ENCODE data around the gene GCNA.

DNA sequence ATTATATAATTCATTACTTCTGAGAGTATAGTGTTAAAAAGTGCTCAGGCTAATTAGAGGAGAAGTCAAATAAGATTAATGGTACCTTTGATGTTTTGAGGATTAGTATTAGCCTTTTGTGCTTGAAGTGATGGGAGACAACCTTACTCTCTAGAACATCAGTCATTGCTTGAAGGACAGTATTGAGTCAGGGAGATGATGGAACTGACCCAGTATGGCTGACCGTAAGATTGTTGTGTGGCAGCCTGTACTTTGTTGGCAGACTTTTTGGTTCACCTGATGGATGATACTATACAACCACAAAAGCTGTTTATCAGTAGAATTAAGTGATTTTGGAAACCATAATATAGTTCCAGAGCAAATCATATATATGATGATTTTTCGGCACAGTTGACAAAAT is 35.4 kb upstream of the GCNA start:
- TF ChIP-seq, protein P1, sequence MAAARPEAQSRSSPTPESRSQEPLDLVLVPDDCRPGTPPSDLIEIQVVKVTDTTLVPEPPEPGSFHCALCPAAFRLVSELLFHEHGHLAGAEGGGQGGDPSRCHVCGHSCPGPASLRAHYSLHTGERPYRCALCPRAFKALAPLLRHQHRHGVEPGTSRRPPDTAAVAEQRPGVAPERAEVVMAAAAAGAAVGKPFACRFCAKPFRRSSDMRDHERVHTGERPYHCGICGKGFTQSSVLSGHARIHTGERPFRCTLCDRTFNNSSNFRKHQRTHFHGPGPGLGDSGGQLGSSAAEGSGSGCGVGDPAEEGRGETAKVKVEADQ (CRISPR knock-in tag; IDR thresholded peaks at IDR 0.05; ENCODE audit: borderline replicate concordance): no peak
- TF ChIP-seq, protein P2, sequence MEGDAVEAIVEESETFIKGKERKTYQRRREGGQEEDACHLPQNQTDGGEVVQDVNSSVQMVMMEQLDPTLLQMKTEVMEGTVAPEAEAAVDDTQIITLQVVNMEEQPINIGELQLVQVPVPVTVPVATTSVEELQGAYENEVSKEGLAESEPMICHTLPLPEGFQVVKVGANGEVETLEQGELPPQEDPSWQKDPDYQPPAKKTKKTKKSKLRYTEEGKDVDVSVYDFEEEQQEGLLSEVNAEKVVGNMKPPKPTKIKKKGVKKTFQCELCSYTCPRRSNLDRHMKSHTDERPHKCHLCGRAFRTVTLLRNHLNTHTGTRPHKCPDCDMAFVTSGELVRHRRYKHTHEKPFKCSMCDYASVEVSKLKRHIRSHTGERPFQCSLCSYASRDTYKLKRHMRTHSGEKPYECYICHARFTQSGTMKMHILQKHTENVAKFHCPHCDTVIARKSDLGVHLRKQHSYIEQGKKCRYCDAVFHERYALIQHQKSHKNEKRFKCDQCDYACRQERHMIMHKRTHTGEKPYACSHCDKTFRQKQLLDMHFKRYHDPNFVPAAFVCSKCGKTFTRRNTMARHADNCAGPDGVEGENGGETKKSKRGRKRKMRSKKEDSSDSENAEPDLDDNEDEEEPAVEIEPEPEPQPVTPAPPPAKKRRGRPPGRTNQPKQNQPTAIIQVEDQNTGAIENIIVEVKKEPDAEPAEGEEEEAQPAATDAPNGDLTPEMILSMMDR (CRISPR knock-in tag; IDR thresholded peaks at IDR 0.05): no peak
- TF ChIP-seq, protein P3, sequence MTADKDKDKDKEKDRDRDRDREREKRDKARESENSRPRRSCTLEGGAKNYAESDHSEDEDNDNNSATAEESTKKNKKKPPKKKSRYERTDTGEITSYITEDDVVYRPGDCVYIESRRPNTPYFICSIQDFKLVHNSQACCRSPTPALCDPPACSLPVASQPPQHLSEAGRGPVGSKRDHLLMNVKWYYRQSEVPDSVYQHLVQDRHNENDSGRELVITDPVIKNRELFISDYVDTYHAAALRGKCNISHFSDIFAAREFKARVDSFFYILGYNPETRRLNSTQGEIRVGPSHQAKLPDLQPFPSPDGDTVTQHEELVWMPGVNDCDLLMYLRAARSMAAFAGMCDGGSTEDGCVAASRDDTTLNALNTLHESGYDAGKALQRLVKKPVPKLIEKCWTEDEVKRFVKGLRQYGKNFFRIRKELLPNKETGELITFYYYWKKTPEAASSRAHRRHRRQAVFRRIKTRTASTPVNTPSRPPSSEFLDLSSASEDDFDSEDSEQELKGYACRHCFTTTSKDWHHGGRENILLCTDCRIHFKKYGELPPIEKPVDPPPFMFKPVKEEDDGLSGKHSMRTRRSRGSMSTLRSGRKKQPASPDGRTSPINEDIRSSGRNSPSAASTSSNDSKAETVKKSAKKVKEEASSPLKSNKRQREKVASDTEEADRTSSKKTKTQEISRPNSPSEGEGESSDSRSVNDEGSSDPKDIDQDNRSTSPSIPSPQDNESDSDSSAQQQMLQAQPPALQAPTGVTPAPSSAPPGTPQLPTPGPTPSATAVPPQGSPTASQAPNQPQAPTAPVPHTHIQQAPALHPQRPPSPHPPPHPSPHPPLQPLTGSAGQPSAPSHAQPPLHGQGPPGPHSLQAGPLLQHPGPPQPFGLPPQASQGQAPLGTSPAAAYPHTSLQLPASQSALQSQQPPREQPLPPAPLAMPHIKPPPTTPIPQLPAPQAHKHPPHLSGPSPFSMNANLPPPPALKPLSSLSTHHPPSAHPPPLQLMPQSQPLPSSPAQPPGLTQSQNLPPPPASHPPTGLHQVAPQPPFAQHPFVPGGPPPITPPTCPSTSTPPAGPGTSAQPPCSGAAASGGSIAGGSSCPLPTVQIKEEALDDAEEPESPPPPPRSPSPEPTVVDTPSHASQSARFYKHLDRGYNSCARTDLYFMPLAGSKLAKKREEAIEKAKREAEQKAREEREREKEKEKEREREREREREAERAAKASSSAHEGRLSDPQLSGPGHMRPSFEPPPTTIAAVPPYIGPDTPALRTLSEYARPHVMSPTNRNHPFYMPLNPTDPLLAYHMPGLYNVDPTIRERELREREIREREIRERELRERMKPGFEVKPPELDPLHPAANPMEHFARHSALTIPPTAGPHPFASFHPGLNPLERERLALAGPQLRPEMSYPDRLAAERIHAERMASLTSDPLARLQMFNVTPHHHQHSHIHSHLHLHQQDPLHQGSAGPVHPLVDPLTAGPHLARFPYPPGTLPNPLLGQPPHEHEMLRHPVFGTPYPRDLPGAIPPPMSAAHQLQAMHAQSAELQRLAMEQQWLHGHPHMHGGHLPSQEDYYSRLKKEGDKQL (CRISPR knock-in tag; IDR thresholded peaks at IDR 0.05; ENCODE audit: low read depth): no peak
- TF ChIP-seq NFE2 (CRISPR knock-in tag; IDR thresholded peaks at IDR 0.05) (no peak), FOXA1 (IDR thresholded peaks at IDR 0.05) (no peak), FOXA1 (CRISPR knock-in tag; IDR thresholded peaks at IDR 0.05) (no peak)
- TF ChIP-seq, protein P4, sequence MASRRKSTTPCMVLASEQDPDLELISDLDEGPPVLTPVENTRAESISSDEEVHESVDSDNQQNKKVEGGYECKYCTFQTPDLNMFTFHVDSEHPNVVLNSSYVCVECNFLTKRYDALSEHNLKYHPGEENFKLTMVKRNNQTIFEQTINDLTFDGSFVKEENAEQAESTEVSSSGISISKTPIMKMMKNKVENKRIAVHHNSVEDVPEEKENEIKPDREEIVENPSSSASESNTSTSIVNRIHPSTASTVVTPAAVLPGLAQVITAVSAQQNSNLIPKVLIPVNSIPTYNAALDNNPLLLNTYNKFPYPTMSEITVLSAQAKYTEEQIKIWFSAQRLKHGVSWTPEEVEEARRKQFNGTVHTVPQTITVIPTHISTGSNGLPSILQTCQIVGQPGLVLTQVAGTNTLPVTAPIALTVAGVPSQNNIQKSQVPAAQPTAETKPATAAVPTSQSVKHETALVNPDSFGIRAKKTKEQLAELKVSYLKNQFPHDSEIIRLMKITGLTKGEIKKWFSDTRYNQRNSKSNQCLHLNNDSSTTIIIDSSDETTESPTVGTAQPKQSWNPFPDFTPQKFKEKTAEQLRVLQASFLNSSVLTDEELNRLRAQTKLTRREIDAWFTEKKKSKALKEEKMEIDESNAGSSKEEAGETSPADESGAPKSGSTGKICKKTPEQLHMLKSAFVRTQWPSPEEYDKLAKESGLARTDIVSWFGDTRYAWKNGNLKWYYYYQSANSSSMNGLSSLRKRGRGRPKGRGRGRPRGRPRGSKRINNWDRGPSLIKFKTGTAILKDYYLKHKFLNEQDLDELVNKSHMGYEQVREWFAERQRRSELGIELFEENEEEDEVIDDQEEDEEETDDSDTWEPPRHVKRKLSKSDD (CRISPR knock-in tag; IDR thresholded peaks at IDR 0.05; ENCODE audit: low read depth): no peak
- TF ChIP-seq, protein P5, sequence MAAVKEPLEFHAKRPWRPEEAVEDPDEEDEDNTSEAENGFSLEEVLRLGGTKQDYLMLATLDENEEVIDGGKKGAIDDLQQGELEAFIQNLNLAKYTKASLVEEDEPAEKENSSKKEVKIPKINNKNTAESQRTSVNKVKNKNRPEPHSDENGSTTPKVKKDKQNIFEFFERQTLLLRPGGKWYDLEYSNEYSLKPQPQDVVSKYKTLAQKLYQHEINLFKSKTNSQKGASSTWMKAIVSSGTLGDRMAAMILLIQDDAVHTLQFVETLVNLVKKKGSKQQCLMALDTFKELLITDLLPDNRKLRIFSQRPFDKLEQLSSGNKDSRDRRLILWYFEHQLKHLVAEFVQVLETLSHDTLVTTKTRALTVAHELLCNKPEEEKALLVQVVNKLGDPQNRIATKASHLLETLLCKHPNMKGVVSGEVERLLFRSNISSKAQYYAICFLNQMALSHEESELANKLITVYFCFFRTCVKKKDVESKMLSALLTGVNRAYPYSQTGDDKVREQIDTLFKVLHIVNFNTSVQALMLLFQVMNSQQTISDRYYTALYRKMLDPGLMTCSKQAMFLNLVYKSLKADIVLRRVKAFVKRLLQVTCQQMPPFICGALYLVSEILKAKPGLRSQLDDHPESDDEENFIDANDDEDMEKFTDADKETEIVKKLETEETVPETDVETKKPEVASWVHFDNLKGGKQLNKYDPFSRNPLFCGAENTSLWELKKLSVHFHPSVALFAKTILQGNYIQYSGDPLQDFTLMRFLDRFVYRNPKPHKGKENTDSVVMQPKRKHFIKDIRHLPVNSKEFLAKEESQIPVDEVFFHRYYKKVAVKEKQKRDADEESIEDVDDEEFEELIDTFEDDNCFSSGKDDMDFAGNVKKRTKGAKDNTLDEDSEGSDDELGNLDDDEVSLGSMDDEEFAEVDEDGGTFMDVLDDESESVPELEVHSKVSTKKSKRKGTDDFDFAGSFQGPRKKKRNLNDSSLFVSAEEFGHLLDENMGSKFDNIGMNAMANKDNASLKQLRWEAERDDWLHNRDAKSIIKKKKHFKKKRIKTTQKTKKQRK (IDR thresholded peaks at IDR 0.05; ENCODE audit: low read length): no peak
- TF ChIP-seq, protein P6, sequence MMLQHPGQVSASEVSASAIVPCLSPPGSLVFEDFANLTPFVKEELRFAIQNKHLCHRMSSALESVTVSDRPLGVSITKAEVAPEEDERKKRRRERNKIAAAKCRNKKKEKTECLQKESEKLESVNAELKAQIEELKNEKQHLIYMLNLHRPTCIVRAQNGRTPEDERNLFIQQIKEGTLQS (CRISPR knock-in tag; IDR thresholded peaks at IDR 0.05): no peak
